IPS-11a (cell line): ENCODE results near the gene RTCB.

Experiments
- H3K4me3 ChIP-seq: one replicate; pipeline ENCODE4 v1.5.1; 2013; ENCODE audit warnings: low read depth, low read length, control low read depth

The RTCB gene

GRCh38 chr22:32340411-32340810 is 71.6 kb downstream of the RTCB start:
- no peak overlapping the region for H3K4me3 ChIP-seq

- H3K4me3 ChIP-seq, result no peak overlapping the region
These were observed 72.6 kb downstream of the RTCB start for GRCh38 chr22:32339190-32340012.

GRCh38 chr22:32338757-32339156 is 73.3 kb downstream of the RTCB start:
- no peak overlapping the region for H3K4me3 ChIP-seq
